ENCODE results near the gene SHPK.
A peak's percentile ranks its signal among the peaks of the same experiment; 100 is the strongest.

SHPK gene

GRCh38 chr17:3576970-3577369, 59.1 kb downstream of the SHPK start:
- TF ChIP-seq CTCF (IDR thresholded peaks at IDR 0.05; ENCODE audit: low read length, missing control alignments), result no peak
- no peak for DNase-seq (ENCODE audit: low read depth)
- H3K4me3 ChIP-seq (replicated peaks; ENCODE audit: low read depth, low read length), result no peak overlapping the region

DNA sequence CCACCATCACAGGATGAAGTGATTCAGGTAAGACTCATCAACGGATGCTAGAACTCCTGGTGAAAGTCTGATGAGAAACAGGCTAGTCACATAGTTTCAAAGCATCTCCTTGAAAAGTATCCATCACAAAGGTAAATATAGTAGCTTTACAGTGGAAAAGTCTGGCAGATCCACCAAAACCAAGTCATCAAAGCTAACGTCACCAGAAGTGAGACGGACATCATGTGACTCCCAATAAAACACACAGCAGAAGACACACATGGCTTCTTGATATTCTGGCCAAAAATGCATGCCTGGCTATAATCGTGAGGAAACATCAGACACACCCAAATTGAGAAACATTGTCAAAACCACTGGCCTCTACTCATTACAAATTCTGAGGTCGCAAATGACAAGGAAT, 60.5 kb downstream of the SHPK start:
- no peak for TF ChIP-seq CTCF (IDR thresholded peaks at IDR 0.05; ENCODE audit: low read length, missing control alignments)

GRCh38 chr17:3574231-3574630, 61.8 kb downstream of the SHPK start:
- H3K4me3 ChIP-seq (replicated peaks; ENCODE audit: low read depth, low read length), result no peak overlapping the region
- no peak for DNase-seq (ENCODE audit: low read depth)
- no peak for TF ChIP-seq CTCF (IDR thresholded peaks at IDR 0.05; ENCODE audit: low read length, missing control alignments)

More for the DNA sequence above, 60.5 kb downstream of the SHPK start:
- peak; percentile 29 for DNase-seq (ENCODE audit: low read depth)
- no peak overlapping the region for H3K4me3 ChIP-seq (replicated peaks; ENCODE audit: low read depth, low read length)

GRCh38 chr17:3573246-3574100, 62.6 kb downstream of the SHPK start:
- no peak for TF ChIP-seq CTCF (IDR thresholded peaks at IDR 0.05; ENCODE audit: low read length, missing control alignments)
- H3K4me3 ChIP-seq (replicated peaks; ENCODE audit: low read depth, low read length), result no peak overlapping the region
- no peak for DNase-seq (ENCODE audit: low read depth)

DNA sequence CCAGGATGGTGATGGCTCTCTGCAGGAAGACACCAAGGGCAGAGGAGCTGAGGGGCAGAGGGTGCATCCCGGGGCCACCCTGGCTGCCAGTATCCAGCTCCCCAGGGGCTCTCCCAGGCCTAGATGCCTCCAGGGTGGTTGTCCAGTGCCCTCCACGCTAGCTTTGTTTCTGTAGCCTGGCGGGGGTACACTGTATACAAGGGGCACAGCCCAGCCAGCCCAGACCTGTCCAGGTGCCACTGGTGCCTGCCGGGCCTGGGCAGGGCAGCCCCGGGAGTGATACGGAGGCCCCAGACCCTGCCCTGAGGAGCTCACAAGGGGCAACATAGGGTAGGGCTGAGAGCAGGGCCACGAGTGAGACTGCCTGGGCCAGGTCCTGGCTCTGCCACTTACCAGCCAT, 63.8 kb downstream of the SHPK start:
- no peak for DNase-seq (ENCODE audit: low read depth)
- H3K4me3 ChIP-seq (replicated peaks; ENCODE audit: low read depth, low read length), result no peak overlapping the region
- TF ChIP-seq CTCF (IDR thresholded peaks at IDR 0.05; ENCODE audit: low read length, missing control alignments), result no peak

DNA sequence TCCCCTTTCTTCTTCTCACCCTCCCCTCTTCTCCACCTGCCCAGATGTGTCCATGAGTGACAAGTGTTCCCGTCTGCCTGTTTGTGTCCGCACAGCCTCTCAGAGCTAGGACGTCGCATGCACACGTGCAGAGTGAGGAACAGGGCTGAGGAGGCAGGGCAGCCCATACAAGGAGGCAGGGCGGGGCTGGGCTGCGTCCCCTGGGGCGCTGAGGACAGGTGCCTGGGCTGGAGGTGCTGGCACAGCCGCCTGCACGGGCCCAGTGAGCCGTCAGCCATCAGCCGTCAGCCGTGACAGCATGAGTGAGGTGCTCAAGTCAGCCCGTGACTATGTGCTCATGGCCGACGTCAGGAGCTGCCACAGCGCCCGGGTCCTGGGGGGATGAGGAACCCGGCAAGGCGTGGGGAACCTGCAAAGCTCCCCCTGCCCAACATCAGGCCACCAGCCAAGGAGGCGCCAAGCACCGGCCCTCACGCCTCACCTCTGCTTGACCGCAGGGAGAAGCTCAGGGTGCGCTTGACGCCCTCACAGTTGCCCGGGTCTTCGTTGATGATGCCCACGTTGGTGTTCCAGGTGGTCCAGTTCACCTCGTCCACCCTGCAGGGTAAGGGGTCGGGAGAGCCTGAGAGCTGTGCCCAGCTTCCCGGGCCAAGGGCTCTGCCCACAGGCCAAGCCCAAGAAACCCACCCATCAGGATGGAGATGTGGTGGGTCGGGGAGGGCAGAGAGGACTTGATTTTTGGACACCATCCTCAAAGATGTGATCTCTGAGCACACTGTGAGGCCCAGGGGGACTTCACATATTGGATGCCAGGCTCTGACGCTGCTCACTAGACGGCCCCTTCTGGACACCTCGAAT, 64.8 kb downstream of the SHPK start:
- no peak for DNase-seq (ENCODE audit: low read depth)
- no peak for TF ChIP-seq CTCF (IDR thresholded peaks at IDR 0.05; ENCODE audit: low read length, missing control alignments)

More for the DNA sequence above, 64.8 kb downstream of the SHPK start:
- no peak overlapping the region for H3K4me3 ChIP-seq (replicated peaks; ENCODE audit: low read depth, low read length)
